ENCODE results near the gene SLC16A10. TPM values are rescaled to one million over a fixed set of nuclear protein-coding genes. Genes with fewer than 3 reads are reported as not detected.

The SLC16A10 gene
- total RNA-seq, 4 donors from 2014 or later, result 0.15 to 3.4 (median 1.6) TPM

DNA sequence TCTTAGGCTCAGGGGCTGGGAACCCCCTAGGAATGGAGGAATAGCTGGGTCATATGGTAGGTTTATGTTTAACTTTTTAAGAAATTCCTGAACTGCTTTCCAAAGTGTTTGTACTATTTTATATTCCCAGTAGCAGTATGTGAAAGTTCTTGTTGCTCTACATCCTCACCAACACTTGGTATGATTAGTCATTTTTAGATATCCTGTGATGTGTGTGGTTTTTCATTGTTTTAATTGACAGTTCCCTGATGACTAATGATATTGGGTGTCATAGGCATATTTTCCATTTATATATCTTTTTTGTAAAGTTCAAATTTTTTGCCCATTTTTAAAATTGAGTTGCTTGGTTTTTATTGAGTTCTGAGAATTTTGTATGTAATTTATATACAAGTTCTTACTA, 72.3 kb downstream of the SLC16A10 start:
- intact Hi-C loops (cut with DNase I), result no loop called here
- no peak for DNase-seq
- Histone ChIP-seq H3K4me3 (no peak overlapping the region), H3K36me3 (no peaks in the 10 kb centered on the region), H3K27ac (no peak overlapping the region), H3K9me3 (peaks cover 0 to 4% (median 0%) of the 10 kb centered on the region in 3 donors), H3K27me3 (no peaks in the 10 kb centered on the region), H3K4me1 (no peaks in the 10 kb centered on the region)
- no peak for TF ChIP-seq POLR2A (IDR thresholded peaks at IDR 0.05)
- TF ChIP-seq, protein P1, sequence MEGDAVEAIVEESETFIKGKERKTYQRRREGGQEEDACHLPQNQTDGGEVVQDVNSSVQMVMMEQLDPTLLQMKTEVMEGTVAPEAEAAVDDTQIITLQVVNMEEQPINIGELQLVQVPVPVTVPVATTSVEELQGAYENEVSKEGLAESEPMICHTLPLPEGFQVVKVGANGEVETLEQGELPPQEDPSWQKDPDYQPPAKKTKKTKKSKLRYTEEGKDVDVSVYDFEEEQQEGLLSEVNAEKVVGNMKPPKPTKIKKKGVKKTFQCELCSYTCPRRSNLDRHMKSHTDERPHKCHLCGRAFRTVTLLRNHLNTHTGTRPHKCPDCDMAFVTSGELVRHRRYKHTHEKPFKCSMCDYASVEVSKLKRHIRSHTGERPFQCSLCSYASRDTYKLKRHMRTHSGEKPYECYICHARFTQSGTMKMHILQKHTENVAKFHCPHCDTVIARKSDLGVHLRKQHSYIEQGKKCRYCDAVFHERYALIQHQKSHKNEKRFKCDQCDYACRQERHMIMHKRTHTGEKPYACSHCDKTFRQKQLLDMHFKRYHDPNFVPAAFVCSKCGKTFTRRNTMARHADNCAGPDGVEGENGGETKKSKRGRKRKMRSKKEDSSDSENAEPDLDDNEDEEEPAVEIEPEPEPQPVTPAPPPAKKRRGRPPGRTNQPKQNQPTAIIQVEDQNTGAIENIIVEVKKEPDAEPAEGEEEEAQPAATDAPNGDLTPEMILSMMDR (IDR thresholded peaks at IDR 0.05), result no peak

DNA sequence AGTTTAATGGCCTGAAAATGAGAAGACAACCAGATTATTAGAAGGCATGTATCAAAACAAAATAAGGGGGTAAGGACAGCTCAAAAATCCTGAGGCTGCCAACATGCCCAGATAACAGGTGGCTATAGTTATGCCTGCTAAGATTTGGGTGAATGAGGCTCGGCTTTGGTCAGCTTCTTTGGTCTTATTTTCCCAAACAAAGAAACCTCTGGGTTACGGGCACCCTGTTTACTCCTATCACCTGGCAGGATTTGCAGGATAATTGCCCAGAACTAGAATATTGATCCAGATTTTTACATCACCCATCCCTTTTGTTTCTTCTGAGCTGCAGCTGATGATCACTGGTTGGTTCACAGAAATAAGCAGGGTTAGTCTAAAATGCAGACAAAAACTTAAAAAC, 74.3 kb downstream of the SLC16A10 start:
- no peak overlapping the region for H3K27ac ChIP-seq
- no peak for DNase-seq
- no peaks in the 10 kb centered on the region for H3K36me3 ChIP-seq
- H3K4me3 ChIP-seq, result no peak overlapping the region
- H3K27me3 ChIP-seq, result no peaks in the 10 kb centered on the region
- TF ChIP-seq, protein P1 (IDR thresholded peaks at IDR 0.05), result no peak
- TF ChIP-seq POLR2A (IDR thresholded peaks at IDR 0.05), result no peak
- 77 to 81% methylated on average over 2 of the region's 2 CpGs for WGBS, 2 donors
- H3K9me3 ChIP-seq, result peaks cover 0 to 4% (median 0%) of the 10 kb centered on the region in 3 donors
- intact Hi-C loops (cut with DNase I), result no loop called here
- no peaks in the 10 kb centered on the region for H3K4me1 ChIP-seq

DNA sequence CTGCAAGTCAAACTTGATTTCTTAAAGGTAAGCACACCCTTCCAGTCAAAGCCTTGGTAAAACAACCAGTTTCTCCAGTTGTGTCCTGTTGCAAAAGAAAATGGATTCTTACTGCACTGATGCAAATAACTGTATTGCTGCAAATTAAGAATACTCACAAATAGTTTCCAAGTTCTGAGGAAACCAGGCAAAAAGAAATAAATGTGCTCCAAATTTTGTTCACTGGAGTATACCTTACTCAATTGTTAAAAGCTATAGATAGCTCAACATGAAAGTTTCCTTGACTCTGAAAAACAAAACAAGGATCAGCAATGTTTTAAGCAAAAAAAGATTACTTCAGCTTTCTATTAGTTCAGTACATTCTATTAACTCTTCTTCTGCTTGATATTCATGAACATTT, 75.2 kb downstream of the SLC16A10 start:
- DNase-seq, result no peak
- H3K27ac ChIP-seq, result no peak overlapping the region
- H3K4me3 ChIP-seq, result no peak overlapping the region
- intact Hi-C loops (cut with DNase I), result no loop called here
- no peaks in the 10 kb centered on the region for H3K27me3 ChIP-seq
- TF ChIP-seq, protein P1 (IDR thresholded peaks at IDR 0.05), result no peak
- no peak for TF ChIP-seq POLR2A (IDR thresholded peaks at IDR 0.05)
- H3K4me1 ChIP-seq, result no peaks in the 10 kb centered on the region
- H3K9me3 ChIP-seq, result peaks cover 0 to 4% (median 0%) of the 10 kb centered on the region in 3 donors
- no peaks in the 10 kb centered on the region for H3K36me3 ChIP-seq

DNA sequence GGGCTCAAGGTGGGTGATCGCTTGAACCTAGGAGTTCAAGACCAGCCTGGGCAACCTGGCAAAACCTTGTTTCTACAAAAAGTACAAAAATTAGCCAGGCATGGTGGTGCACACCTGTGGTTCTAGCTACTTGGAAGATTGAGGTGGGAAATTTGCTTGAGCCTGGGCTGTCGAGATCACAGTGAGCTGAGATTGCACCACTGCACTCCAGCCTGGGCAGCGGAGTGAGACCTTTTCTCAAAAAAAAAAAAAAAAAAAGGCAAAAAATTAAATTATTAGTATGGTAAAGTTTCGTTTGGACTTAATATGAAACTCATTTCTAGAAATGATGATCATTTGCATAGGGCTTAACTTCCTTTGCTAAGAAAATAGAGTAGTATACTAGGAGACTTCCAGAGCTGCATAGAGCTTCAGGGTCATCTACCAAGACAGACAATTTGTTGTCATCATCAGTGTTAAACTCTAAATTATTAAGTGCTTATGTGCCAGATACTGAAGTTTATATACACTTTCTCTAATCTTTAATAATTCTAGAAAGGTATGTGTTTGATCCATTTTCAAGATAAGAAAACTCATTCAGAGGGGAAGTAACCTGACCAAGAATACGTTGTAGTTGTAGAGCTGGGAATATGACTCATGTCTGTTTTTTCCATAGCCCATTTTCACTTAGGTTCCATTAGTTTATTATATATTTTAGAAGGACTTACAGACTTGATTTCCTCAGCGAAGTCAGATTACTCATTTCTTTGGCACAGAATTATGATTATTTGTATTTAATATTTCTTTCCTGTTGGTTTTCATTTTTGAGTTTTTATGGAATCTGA, 84.5 kb downstream of the SLC16A10 start:
- WGBS, 2 donors, result 54 to 67% methylated on average over 6 of the region's 6 CpGs
- no peak overlapping the region for H3K4me3 ChIP-seq
- no peaks in the 10 kb centered on the region for H3K36me3 ChIP-seq
- no peaks in the 10 kb centered on the region for H3K9me3 ChIP-seq
- no peak overlapping the region for H3K27ac ChIP-seq
- H3K27me3 ChIP-seq, result no peaks in the 10 kb centered on the region
- TF ChIP-seq POLR2A (IDR thresholded peaks at IDR 0.05), result no peak
- TF ChIP-seq, protein P1 (IDR thresholded peaks at IDR 0.05), result no peak
- H3K4me1 ChIP-seq, result no peaks in the 10 kb centered on the region
- intact Hi-C loops (cut with DNase I), result no loop called here
- no peak for DNase-seq

DNA sequence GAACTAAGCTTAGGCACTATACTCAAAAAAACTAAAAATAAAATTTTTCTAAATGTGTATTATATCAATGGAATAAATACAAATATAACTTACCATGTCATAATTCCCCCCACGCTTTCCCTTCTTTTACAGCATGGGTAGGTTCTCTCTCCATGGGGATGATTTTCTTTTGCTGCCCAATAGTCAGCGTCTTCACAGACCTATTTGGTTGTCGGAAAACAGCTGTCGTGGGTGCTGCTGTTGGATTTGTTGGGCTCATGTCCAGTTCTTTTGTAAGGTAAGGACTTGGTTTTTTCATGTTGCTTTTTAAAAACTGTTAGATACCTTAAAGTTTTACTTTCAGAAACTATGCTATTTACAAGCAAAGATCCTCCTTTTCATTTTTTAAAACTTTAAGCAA, 85.3 kb downstream of the SLC16A10 start:
- Histone ChIP-seq H3K4me3 (no peak overlapping the region), H3K4me1 (no peaks in the 10 kb centered on the region), H3K36me3 (no peaks in the 10 kb centered on the region), H3K27me3 (no peaks in the 10 kb centered on the region), H3K9me3 (no peaks in the 10 kb centered on the region), H3K27ac (no peak overlapping the region)
- intact Hi-C loops (cut with DNase I), result no loop called here
- DNase-seq, result no peak
- no peak for TF ChIP-seq POLR2A (IDR thresholded peaks at IDR 0.05)
- TF ChIP-seq, protein P1 (IDR thresholded peaks at IDR 0.05), result no peak
- WGBS, 2 donors, result 78 to 86% methylated on average over 4 of the region's 4 CpGs
